Neutrophil (primary cell): ENCODE data around the gene TRNAU1AP.

Experiments
- H3K27ac ChIP-seq: fragments of 200-600 bp; sonication (generic); 2 replicates; pipeline ENCODE4 v1.5.1; 2016; ENCODE audit warnings: mild to moderate bottlenecking, moderate library complexity
- H3K27me3 ChIP-seq: fragments of 200-600 bp; sonication (generic); 2 replicates; pipeline ENCODE4 v1.6.0; 2016; ENCODE audit warnings: mild to moderate bottlenecking
- H3K36me3 ChIP-seq: fragments of 200-600 bp; sonication (generic); 2 replicates; pipeline ENCODE4 v1.5.1; 2017
- H3K4me1 ChIP-seq, 2 experiments: fragments of 200-600 bp in 1 of 2; sonication (generic) in 1 of 2; 1 replicate in 1 of 2; 2 replicates in 1 of 2; pipeline versions ENCODE4 v1.5.1 to v1.6.1; 2013 to 2016; ENCODE audit warnings: low read depth in 1 of 2, low read length in 1 of 2, mild to moderate bottlenecking in 1 of 2, moderate library complexity in 1 of 2; ENCODE audit not compliant: control insufficient read depth in 1 of 2, insufficient read depth in 1 of 2
- H3K4me3 ChIP-seq, 2 experiments: fragments of 200-600 bp in 1 of 2; sonication (generic) in 1 of 2; 1 replicate in 1 of 2; 2 replicates in 1 of 2; pipeline ENCODE4 v1.5.1; 2013 to 2016; ENCODE audit warnings: low read depth in 1 of 2, low read length in 1 of 2, mild to moderate bottlenecking in 1 of 2, moderate library complexity in 1 of 2
- H3K9me3 ChIP-seq: fragments of 200-600 bp; sonication (generic); 2 replicates; pipeline ENCODE4 v1.5.1; 2016
- CTCF ChIP-seq: fragments of 200-600 bp; sonication (generic); IDR thresholded peaks from 2 replicates; pipeline ENCODE4 v1.5.1; 2016; ENCODE audit warnings: antibody characterized with exemption

TRNAU1AP gene

GRCh38 chr1:28577738-28578536 is 25.1 kb downstream of the TRNAU1AP start:
- no peaks in the 10 kb centered on the region for H3K9me3 ChIP-seq
- H3K36me3 ChIP-seq: peaks cover 56% of the 10 kb centered on the region
- H3K4me1 ChIP-seq: peaks cover 25 to 30% of the 10 kb centered on the region in 2 experiments
- no peak overlapping the region for H3K4me3 ChIP-seq
- no peak for TF ChIP-seq CTCF
- peak overlapping the region; percentile 6 for H3K27ac ChIP-seq
- no peaks in the 10 kb centered on the region for H3K27me3 ChIP-seq

- no peaks in the 10 kb centered on the region for H3K27me3 ChIP-seq
- H3K27ac ChIP-seq: no peak overlapping the region
- H3K4me3 ChIP-seq: no peak overlapping the region
- no peaks in the 10 kb centered on the region for H3K9me3 ChIP-seq
- peaks cover 27 to 32% of the 10 kb centered on the region in 2 experiments for H3K4me1 ChIP-seq
- no peak for TF ChIP-seq CTCF
- peaks cover 49% of the 10 kb centered on the region for H3K36me3 ChIP-seq
These were observed 25.9 kb downstream of the TRNAU1AP start for GRCh38 chr1:28578696-28579218.

GRCh38 chr1:28579401-28579800 is 26.5 kb downstream of the TRNAU1AP start:
- Histone ChIP-seq H3K36me3 (peaks cover 44% of the 10 kb centered on the region), H3K9me3 (no peaks in the 10 kb centered on the region), H3K4me1 (peaks cover 27 to 32% of the 10 kb centered on the region in 2 experiments), H3K27me3 (no peaks in the 10 kb centered on the region), H3K27ac (no peak overlapping the region), H3K4me3 (no peak overlapping the region)
- TF ChIP-seq CTCF: no peak

GRCh38 chr1:28580722-28581530 is 28.0 kb downstream of the TRNAU1AP start:
- no peak for TF ChIP-seq CTCF
- Histone ChIP-seq H3K36me3 (peaks cover 32% of the 10 kb centered on the region), H3K4me3 (peak overlapping the region; percentile 94 to 98), H3K27me3 (no peaks in the 10 kb centered on the region), H3K27ac (peak overlapping the region; percentile 84), H3K9me3 (no peaks in the 10 kb centered on the region), H3K4me1 (peaks cover 27 to 32% of the 10 kb centered on the region in 2 experiments)

- H3K4me3 ChIP-seq: peak overlapping the region; percentile 94 to 98
- peaks cover 27 to 32% of the 10 kb centered on the region in 2 experiments for H3K4me1 ChIP-seq
- no peaks in the 10 kb centered on the region for H3K27me3 ChIP-seq
- peaks cover 28% of the 10 kb centered on the region for H3K36me3 ChIP-seq
- H3K9me3 ChIP-seq: no peaks in the 10 kb centered on the region
- TF ChIP-seq CTCF: peak; percentile 38
- peak overlapping the region; percentile 84 for H3K27ac ChIP-seq
These were observed 28.8 kb downstream of the TRNAU1AP start for GRCh38 chr1:28581531-28582247.
